Measurements from ENCODE around the gene PLEKHB1.

Gene PLEKHB1

GRCh38 chr11:73622926-73623593 is 23.3 kb upstream of the PLEKHB1 start:
- no peak overlapping the region for H3K4me3 ChIP-seq (ENCODE audit: low read depth, low read length)
- TF ChIP-seq, protein P1, sequence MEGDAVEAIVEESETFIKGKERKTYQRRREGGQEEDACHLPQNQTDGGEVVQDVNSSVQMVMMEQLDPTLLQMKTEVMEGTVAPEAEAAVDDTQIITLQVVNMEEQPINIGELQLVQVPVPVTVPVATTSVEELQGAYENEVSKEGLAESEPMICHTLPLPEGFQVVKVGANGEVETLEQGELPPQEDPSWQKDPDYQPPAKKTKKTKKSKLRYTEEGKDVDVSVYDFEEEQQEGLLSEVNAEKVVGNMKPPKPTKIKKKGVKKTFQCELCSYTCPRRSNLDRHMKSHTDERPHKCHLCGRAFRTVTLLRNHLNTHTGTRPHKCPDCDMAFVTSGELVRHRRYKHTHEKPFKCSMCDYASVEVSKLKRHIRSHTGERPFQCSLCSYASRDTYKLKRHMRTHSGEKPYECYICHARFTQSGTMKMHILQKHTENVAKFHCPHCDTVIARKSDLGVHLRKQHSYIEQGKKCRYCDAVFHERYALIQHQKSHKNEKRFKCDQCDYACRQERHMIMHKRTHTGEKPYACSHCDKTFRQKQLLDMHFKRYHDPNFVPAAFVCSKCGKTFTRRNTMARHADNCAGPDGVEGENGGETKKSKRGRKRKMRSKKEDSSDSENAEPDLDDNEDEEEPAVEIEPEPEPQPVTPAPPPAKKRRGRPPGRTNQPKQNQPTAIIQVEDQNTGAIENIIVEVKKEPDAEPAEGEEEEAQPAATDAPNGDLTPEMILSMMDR (IDR thresholded peaks at IDR 0.05; ENCODE audit: low read depth, low read length), result no peak

DNA sequence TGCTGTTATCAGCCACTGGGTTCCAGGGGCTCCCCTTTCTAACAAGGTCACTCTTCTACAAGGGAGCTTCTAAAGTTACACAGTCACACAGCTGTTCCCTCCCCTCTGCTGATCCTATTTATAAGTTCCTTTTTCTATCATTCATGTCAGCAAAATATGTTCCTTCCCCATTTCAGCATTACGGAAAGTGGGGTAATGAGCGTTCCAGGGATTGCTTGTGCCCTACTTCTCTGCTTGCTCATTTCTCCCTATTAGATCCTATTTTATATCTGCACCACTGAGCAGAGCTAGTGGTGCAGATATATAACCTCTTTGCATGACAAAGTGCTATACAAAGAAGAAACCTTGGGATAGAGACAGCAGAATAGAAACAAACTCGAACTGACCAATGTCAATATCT is 22.7 kb upstream of the PLEKHB1 start:
- H3K4me3 ChIP-seq (ENCODE audit: low read depth, low read length), result no peak overlapping the region
- TF ChIP-seq, protein P1 (IDR thresholded peaks at IDR 0.05; ENCODE audit: low read depth, low read length), result no peak

GRCh38 chr11:73625696-73626318 is 20.6 kb upstream of the PLEKHB1 start:
- no peak overlapping the region for H3K4me3 ChIP-seq (ENCODE audit: low read depth, low read length)
- TF ChIP-seq, protein P1 (IDR thresholded peaks at IDR 0.05; ENCODE audit: low read depth, low read length), result peak; percentile 80

DNA sequence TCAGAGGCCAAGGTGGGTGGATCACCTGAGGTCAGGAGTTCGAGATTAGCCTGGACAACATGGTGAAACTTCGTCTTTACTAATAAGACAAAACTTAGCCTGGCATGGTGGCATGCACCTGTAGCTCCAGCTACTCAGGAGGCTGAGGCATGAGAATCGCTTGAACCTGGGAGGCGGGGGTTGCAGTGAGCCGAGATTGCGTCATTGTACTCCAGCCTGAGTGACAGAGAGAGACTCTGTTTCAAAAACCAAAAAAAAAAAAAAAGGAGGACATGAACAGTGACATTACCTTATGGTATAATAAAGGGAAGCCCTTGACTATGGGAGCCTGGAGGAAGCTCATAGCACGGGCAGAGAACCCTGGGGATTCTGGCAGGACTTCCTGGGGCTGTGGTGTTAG is 16.5 kb upstream of the PLEKHB1 start:
- no peak overlapping the region for H3K4me3 ChIP-seq (ENCODE audit: low read depth, low read length)
- TF ChIP-seq, protein P1 (IDR thresholded peaks at IDR 0.05; ENCODE audit: low read depth, low read length), result no peak

- TF ChIP-seq, protein P1 (IDR thresholded peaks at IDR 0.05; ENCODE audit: low read depth, low read length), result no peak
- H3K4me3 ChIP-seq (ENCODE audit: low read depth, low read length), result no peak overlapping the region
Measured at GRCh38 chr11:73632996-73633395, 13.4 kb upstream of the PLEKHB1 start.

DNA sequence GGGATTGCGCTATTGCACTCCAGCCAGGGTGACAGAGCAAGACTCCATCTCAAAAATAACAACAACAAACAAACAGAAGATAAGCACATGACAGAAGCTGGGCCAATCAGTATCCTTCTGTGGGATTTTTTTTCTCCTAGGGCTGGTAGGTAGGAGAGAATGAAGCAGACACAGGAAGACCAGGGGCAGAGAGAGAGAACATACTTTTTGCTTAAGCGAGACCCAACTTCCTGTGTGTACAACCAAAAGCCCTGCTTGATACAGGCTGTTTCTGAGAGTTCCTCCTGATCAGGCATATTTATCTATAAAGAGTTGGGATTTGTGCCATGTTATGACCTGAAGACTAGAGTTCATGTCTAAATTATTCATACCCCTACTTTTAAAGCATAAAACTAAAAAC is 12.4 kb upstream of the PLEKHB1 start:
- TF ChIP-seq, protein P1 (IDR thresholded peaks at IDR 0.05; ENCODE audit: low read depth, low read length), result no peak
- H3K4me3 ChIP-seq (ENCODE audit: low read depth, low read length), result no peak overlapping the region

- TF ChIP-seq, protein P1 (IDR thresholded peaks at IDR 0.05; ENCODE audit: low read depth, low read length), result no peak
- H3K4me3 ChIP-seq (ENCODE audit: low read depth, low read length), result no peak overlapping the region
Measured at GRCh38 chr11:73635721-73636120, 10.7 kb upstream of the PLEKHB1 start.

Data from WI38 (cell line).